ENCODE results near the gene IGFL1. TPM values are rescaled to one million over a fixed set of nuclear protein-coding genes. Genes with fewer than 3 reads are reported as not detected.
"Not testable (repeated sequence)": the region's sequence is repeated elsewhere in the genome, so short reads cannot be mapped to it uniquely, and the experiment has no call there.

IGFL1 gene
- total RNA-seq, 1 donor from 2014 or later: not detected

GRCh38 chr19:46264801-46265200, 35.3 kb downstream of the IGFL1 start:
- not testable (repeated sequence) for H3K4me3 ChIP-seq, ATAC-seq, H3K36me3 ChIP-seq, H3K4me1 ChIP-seq, H3K27ac ChIP-seq, H3K9me3 ChIP-seq, DNase-seq
- intact Hi-C loops (cut with DNase I): loop anchor here (5.0 kb wide), 2 partner anchors 182 to 238 kb away; no protein-coding TSS in a partner anchor
- H3K27me3 ChIP-seq (ENCODE audit: low read depth): peaks cover 12% of the 10 kb centered on the region

GRCh38 chr19:46265217-46265828, 35.8 kb downstream of the IGFL1 start:
- Histone ChIP-seq H3K4me3 (no peak overlapping the region), H3K27ac (no peak overlapping the region), H3K9me3 (no peaks in the 10 kb centered on the region), H3K4me1 (no peaks in the 10 kb centered on the region), H3K36me3 (no peaks in the 10 kb centered on the region), H3K27me3 (ENCODE audit: low read depth) (peaks cover 16% of the 10 kb centered on the region)
- intact Hi-C loops (cut with DNase I): loop anchor here (5.0 kb wide), 1 partner anchor 238 kb away; no protein-coding TSS in a partner anchor
- TF ChIP-seq CTCF (IDR thresholded peaks at IDR 0.05): peak; percentile 90
- DNase-seq: no peak
- ATAC-seq: peak; percentile 84 to 90

- H3K27me3 ChIP-seq (ENCODE audit: low read depth): peaks cover 19% of the 10 kb centered on the region
These were observed 39.6 kb downstream of the IGFL1 start for GRCh38 chr19:46269101-46269500.

GRCh38 chr19:46270521-46271256, 41.1 kb downstream of the IGFL1 start:
- intact Hi-C loops (cut with DNase I): no loop called here
- H3K27me3 ChIP-seq (ENCODE audit: low read depth): peaks cover 19% of the 10 kb centered on the region
- H3K4me1 ChIP-seq: no peaks in the 10 kb centered on the region
- DNase-seq (no peak), ATAC-seq (no peak)
- TF ChIP-seq CTCF (IDR thresholded peaks at IDR 0.05): no peak
- H3K36me3 ChIP-seq: no peaks in the 10 kb centered on the region
- H3K4me3 ChIP-seq: no peak overlapping the region
- H3K27ac ChIP-seq: no peak overlapping the region
- no peaks in the 10 kb centered on the region for H3K9me3 ChIP-seq

More at GRCh38 chr19:46269101-46269500, 39.6 kb downstream of the IGFL1 start:
- no peak for TF ChIP-seq CTCF (IDR thresholded peaks at IDR 0.05)
- intact Hi-C loops (cut with DNase I): loop anchor here (5.0 kb wide), 1 partner anchor 242 kb away; no protein-coding TSS in a partner anchor
- no peaks in the 10 kb centered on the region for H3K9me3 ChIP-seq
- no peak overlapping the region for H3K27ac ChIP-seq
- no peak overlapping the region for H3K4me3 ChIP-seq
- H3K36me3 ChIP-seq: no peaks in the 10 kb centered on the region
- no peak for DNase-seq
- no peaks in the 10 kb centered on the region for H3K4me1 ChIP-seq
- ATAC-seq: no peak

GRCh38 chr19:46271481-46272197, 42.1 kb downstream of the IGFL1 start:
- Histone ChIP-seq H3K4me1 (no peaks in the 10 kb centered on the region), H3K4me3 (no peak overlapping the region), H3K27me3 (ENCODE audit: low read depth) (peaks cover 19% of the 10 kb centered on the region), H3K27ac (no peak overlapping the region), H3K9me3 (no peaks in the 10 kb centered on the region), H3K36me3 (no peaks in the 10 kb centered on the region)
- TF ChIP-seq CTCF (IDR thresholded peaks at IDR 0.05): no peak
- intact Hi-C loops (cut with DNase I): no loop called here
- ATAC-seq: peak; percentile 47 to 61
- DNase-seq: no peak

GRCh38 chr19:46273931-46274330, 44.4 kb downstream of the IGFL1 start:
- H3K9me3 ChIP-seq; H3K4me1 ChIP-seq; ATAC-seq; H3K36me3 ChIP-seq; H3K4me3 ChIP-seq; intact Hi-C loops (cut with DNase I); H3K27ac ChIP-seq; DNase-seq: not testable (repeated sequence)
- peaks cover 14% of the 10 kb centered on the region for H3K27me3 ChIP-seq (ENCODE audit: low read depth)
